Karpas-422 (cell line): ENCODE measurements around the gene SMNDC1. TPM values are rescaled to one million over a fixed set of nuclear protein-coding genes. Genes with fewer than 3 reads are reported as not detected.
"Not testable (repeated sequence)": the region's sequence is repeated elsewhere in the genome, so short reads cannot be mapped to it uniquely, and the experiment has no call there.

Source experiments
- DNase-seq: peaks from one replicate; pipeline ENCODE4 v3.0.0-alpha.2; 2015
- H2AFZ ChIP-seq: fragments of 200-600 bp; sonication (generic); 2 replicates; pipeline ENCODE4 v1.6.1; 2014; ENCODE audit warnings: antibody characterized with exemption, low read length, mixed read lengths
- H3K27ac ChIP-seq: fragments of 200-600 bp; sonication (generic); 2 replicates; pipeline ENCODE4 v1.5.1; 2014; ENCODE audit warnings: mild to moderate bottlenecking, low read length, moderate library complexity
- H3K27me3 ChIP-seq: fragments of 200-600 bp; sonication (generic); 2 replicates; pipeline ENCODE4 v1.6.1; 2014; ENCODE audit warnings: low read length, mixed read lengths
- H3K36me3 ChIP-seq: fragments of 200-600 bp; sonication (generic); 2 replicates; pipeline ENCODE4 v1.6.1; 2014; ENCODE audit warnings: low read length, mixed read lengths; ENCODE audit not compliant: insufficient read depth
- H3K4me1 ChIP-seq: fragments of 200-600 bp; sonication (generic); 2 replicates; pipeline ENCODE4 v1.6.1; 2014; ENCODE audit warnings: mild to moderate bottlenecking, low read length, mixed read lengths
- H3K4me2 ChIP-seq: fragments of 200-600 bp; sonication (generic); 2 replicates; pipeline ENCODE4 v1.6.1; 2014; ENCODE audit warnings: low read length, low read depth, mild to moderate bottlenecking; ENCODE audit not compliant: poor library complexity, severe bottlenecking
- H3K4me3 ChIP-seq: fragments of 200-600 bp; sonication (generic); 2 replicates; pipeline ENCODE4 v1.5.1; 2014; ENCODE audit warnings: mild to moderate bottlenecking, antibody characterized with exemption, low read length, mixed read lengths
- H3K79me2 ChIP-seq: fragments of 200-600 bp; sonication (generic); 2 replicates; pipeline ENCODE4 v1.6.1; 2014; ENCODE audit warnings: mild to moderate bottlenecking, low read length, mixed read lengths
- H3K9ac ChIP-seq: fragments of 200-600 bp; sonication (generic); 2 replicates; pipeline ENCODE4 v1.6.0; 2014; ENCODE audit warnings: low read length
- H3K9me2 ChIP-seq: fragments of 200-600 bp; sonication (generic), shearing (Covaris generic); replicated peaks from 2 replicates; pipeline ENCODE4 v1.6.0; 2014; ENCODE audit warnings: mild to moderate bottlenecking, low read length, moderate library complexity; ENCODE audit not compliant: insufficient read depth
- H3K9me3 ChIP-seq: fragments of 300-700, 200-600 bp; sonication (generic); 2 replicates; pipeline ENCODE4 v1.6.1; 2014; ENCODE audit warnings: low read length, mixed read lengths
- H4K20me1 ChIP-seq: fragments of 200-600 bp; sonication (generic); 2 replicates; pipeline ENCODE4 v1.6.1; 2014; ENCODE audit warnings: mild to moderate bottlenecking, antibody characterized with exemption, low read length, low read depth; ENCODE audit not compliant: insufficient read depth
- total RNA-seq: library from RNA; depleted of rRNA; stranded (reverse); fragments of >200 nt; shearing (Covaris generic); gene quantifications from 2 replicates; pipeline ENCODE4 v1.2.3, GENCODE V29; 2014; ENCODE audit warnings: low replicate concordance; rRNA removed

Gene SMNDC1
- total RNA-seq, 1 experiment from 2014 or later = 26.1 TPM

DNA sequence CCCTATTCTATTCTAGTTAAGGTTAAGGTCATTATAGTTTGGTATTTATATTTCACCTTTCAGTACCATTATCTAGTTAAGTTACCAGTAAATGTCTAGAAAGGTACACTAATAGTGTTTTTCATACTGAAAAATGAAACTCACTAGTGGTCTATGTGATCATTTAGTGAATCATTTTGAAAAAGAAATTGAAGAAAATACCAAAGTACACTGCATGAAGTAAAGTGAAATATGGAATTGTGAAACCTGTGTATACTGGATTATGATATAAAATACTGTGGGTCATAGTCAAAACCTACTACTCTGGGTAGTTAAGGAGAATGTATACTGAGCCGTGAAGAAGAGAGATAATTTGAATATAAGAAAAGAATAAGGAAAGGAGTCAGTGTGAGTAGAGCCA, 53.3 kb downstream of the SMNDC1 start:
- not testable (repeated sequence) for H3K79me2 ChIP-seq, H3K36me3 ChIP-seq, H2AFZ ChIP-seq, H3K27ac ChIP-seq, H3K9ac ChIP-seq, H3K27me3 ChIP-seq, H3K9me3 ChIP-seq, H3K9me2 ChIP-seq, H4K20me1 ChIP-seq, H3K4me1 ChIP-seq, H3K4me3 ChIP-seq, H3K4me2 ChIP-seq, DNase-seq

DNA sequence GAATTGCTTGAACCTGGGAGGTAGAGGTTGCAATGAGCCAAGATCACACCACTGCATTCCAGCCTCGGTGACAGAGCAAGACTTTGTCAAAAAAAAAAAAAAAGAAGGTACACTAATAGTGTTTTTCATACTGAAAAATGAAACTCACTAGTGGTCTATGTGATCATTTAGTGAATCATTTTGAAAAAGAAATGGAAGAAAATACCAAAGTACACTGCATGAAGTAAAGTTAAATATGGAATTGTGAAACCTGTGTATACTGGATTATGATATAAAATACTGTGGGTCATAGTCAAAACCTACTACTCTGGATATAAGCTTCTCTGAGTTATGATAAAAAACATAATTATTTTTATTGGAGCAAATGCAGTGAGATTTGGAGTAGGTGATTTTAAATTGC, 55.2 kb downstream of the SMNDC1 start:
- H3K27ac ChIP-seq, DNase-seq, H3K9me2 ChIP-seq, H3K9me3 ChIP-seq, H2AFZ ChIP-seq, H3K27me3 ChIP-seq, H3K4me2 ChIP-seq, H3K9ac ChIP-seq, H4K20me1 ChIP-seq, H3K79me2 ChIP-seq, H3K4me1 ChIP-seq, H3K4me3 ChIP-seq, H3K36me3 ChIP-seq: not testable (repeated sequence)

DNA sequence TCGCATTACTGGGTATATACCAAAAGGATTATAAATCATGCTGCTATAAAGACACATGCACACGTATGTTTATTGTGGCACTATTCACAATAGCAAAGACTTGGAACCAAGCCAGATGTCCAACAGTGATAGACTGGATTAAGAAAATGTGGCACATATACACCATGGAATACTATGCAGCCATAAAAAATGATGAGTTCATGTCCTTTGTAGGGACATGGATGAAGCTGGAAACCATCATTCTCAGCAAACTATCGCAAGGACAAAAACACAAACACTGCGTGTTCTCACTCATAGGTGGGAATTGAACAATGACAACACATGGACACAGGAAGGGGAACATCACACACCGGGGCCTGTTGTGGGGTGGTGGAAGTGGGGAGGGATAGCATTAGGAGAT, 56.9 kb downstream of the SMNDC1 start:
- not testable (repeated sequence) for H2AFZ ChIP-seq, H3K79me2 ChIP-seq, H3K9me2 ChIP-seq, H4K20me1 ChIP-seq, H3K4me1 ChIP-seq, H3K36me3 ChIP-seq, DNase-seq, H3K9me3 ChIP-seq, H3K9ac ChIP-seq, H3K27me3 ChIP-seq, H3K27ac ChIP-seq, H3K4me2 ChIP-seq, H3K4me3 ChIP-seq

DNA sequence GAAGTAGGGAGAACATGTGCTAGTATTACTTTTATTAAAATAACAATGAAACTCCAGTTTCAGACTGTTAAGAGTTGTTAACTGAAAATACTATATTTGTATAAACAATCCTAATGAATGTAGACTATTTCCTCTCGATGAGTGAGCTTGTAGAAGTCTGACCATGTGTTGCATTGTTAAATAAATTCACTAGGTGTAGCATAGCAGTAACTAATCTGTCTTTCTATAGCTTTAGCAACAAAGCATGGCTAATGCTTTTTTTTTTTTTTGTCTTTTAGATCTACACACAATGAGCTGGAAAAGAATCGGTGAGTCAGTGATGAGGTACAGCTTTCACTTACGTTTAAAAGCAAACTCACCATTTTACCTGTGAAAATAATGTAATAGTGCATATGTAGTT, 60.2 kb downstream of the SMNDC1 start:
- Histone ChIP-seq H3K9me3 (no peaks in the 10 kb centered on the region), H3K9ac (no peak overlapping the region), H3K9me2 (no peaks in the 10 kb centered on the region), H3K27ac (no peak overlapping the region), H2AFZ (no peak overlapping the region), H4K20me1 (peaks cover 5% of the 10 kb centered on the region; the same call in 1 of the 2 replicates), H3K4me1 (no peaks in the 10 kb centered on the region), H3K79me2 (no peaks in the 10 kb centered on the region), H3K4me2 (no peak overlapping the region), H3K27me3 (no peaks in the 10 kb centered on the region), H3K36me3 (no peaks in the 10 kb centered on the region), H3K4me3 (no peak overlapping the region)
- no peak for DNase-seq

DNA sequence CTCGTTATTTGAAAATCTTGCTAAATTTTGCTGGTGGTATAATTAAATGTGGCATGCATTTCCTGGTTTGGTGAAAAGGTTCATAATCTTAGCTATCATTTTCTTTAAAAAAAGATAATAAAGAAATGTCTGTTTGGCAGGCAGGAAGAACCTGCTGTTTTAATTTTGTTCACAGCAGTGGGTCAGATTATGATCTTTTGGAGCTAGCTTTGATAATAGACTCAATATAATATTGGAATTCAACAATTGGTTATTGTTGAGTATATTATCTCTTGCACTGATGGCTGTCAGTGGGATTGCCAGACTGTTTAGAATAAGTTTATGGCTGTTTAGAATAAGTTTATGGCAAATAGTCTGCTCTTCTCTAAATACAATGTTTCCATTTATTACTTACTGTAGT, 62.2 kb downstream of the SMNDC1 start:
- DNase-seq = no peak
- Histone ChIP-seq H3K4me1 (no peaks in the 10 kb centered on the region), H3K4me3 (no peak overlapping the region), H3K27me3 (no peaks in the 10 kb centered on the region), H3K27ac (no peak overlapping the region), H4K20me1 (peaks cover 12% of the 10 kb centered on the region; the same call in 1 of the 2 replicates), H3K9ac (no peak overlapping the region), H3K4me2 (no peak overlapping the region), H3K36me3 (no peaks in the 10 kb centered on the region), H2AFZ (no peak overlapping the region), H3K9me2 (no peaks in the 10 kb centered on the region), H3K79me2 (no peaks in the 10 kb centered on the region), H3K9me3 (no peaks in the 10 kb centered on the region)

DNA sequence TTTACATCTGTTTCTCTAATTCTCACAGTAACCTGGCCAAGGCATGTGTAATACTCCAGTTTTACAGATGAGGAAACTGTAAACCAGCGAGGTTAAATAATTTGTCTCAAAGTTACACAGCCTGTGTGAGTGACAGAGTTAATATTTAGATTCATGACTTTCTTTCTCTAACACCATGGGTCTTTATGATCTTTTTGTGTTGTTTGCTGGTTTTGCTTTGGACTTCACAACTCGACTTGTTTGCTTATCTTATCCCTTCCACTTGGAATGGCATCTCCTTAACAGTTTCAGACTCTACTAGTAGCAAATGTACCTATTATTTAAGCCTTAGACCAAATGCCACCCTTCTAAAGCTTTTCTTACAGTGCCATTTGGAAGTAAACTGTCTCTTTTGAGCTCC, 62.9 kb downstream of the SMNDC1 start:
- peaks cover 12% of the 10 kb centered on the region; the same call in 1 of the 2 replicates for H4K20me1 ChIP-seq
- no peaks in the 10 kb centered on the region for H3K79me2 ChIP-seq
- H3K4me2 ChIP-seq = no peak overlapping the region

DNA sequence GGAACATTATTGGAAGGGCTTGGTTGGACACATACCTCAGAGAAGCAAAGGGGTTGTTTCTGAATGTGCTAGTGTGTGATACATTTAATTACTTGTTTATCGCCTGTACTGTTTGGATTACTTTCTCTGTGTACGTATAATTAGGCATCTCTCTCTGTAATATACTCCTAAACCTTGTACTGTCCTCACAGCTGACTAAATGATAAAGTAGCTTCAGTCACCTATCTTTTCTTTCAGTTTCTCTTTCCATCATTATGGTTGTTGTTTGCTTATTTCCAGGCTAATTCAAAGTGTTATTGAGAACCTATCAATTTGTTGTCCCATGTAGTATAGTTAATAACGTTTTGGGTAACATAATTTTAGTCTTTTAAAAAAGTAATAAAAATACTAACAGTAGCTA, 63.3 kb downstream of the SMNDC1 start:
- H3K9me2 ChIP-seq = no peaks in the 10 kb centered on the region
- H3K79me2 ChIP-seq = no peaks in the 10 kb centered on the region
- H3K27me3 ChIP-seq = no peaks in the 10 kb centered on the region
- no peak overlapping the region for H3K9ac ChIP-seq
- H3K4me3 ChIP-seq = no peak overlapping the region
- no peaks in the 10 kb centered on the region for H3K36me3 ChIP-seq
- H4K20me1 ChIP-seq = peaks cover 12% of the 10 kb centered on the region; the same call in 1 of the 2 replicates
- no peaks in the 10 kb centered on the region for H3K9me3 ChIP-seq
- H3K27ac ChIP-seq = no peak overlapping the region
- no peak overlapping the region for H2AFZ ChIP-seq
- H3K4me2 ChIP-seq = no peak overlapping the region
- DNase-seq = no peak
- no peaks in the 10 kb centered on the region for H3K4me1 ChIP-seq

More for the DNA sequence above, 62.9 kb downstream of the SMNDC1 start:
- no peak for DNase-seq
- H3K27ac ChIP-seq = no peak overlapping the region
- no peaks in the 10 kb centered on the region for H3K36me3 ChIP-seq
- H3K27me3 ChIP-seq = no peaks in the 10 kb centered on the region
- no peak overlapping the region for H2AFZ ChIP-seq
- no peak overlapping the region for H3K9ac ChIP-seq
- no peaks in the 10 kb centered on the region for H3K4me1 ChIP-seq
- H3K9me2 ChIP-seq = no peaks in the 10 kb centered on the region
- no peak overlapping the region for H3K4me3 ChIP-seq
- H3K9me3 ChIP-seq = no peaks in the 10 kb centered on the region

Other genes starting within 250 kb of the SMNDC1 start
- gene MXI1, start 97.3 kb downstream of the SMNDC1 start, total RNA-seq = 12.0 and 19.8 TPM in 2 replicates
- 23.6 and 26.6 TPM in 2 replicates for gene DUSP5, start 193.0 kb upstream of the SMNDC1 start, total RNA-seq